ENCODE data around the gene PLK5.
"Not testable (repeated sequence)": the region's sequence is repeated elsewhere in the genome, so short reads cannot be mapped to it uniquely, and the experiment has no call there.

DNA sequence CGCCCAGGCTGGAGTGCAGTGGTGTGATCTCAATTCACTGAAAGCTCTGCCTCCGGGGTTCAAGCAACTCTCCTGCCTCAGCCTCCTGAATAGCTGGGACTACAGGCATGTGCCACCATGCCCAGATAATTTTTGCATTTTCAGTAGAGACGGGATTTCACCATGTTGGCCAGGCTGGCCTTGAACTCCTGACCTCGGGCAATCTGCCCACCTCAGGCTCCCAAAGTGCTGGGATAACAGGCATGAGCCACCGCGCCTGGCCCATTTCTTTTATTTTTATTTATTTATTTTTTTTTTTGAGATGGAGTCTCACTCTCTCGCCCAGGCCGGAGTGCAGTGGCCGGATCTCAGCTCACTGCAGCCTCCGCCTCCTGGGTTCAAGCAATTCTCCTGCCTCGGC lies 15.9 kb downstream of the PLK5 start:
- TF ChIP-seq ESRRG (CRISPR knock-in tag; IDR thresholded peaks at IDR 0.05); RARB (CRISPR knock-in tag; IDR thresholded peaks at IDR 0.05); ARNTL (CRISPR knock-in tag; IDR thresholded peaks at IDR 0.05; ENCODE audit: borderline replicate concordance, low read depth): not testable (repeated sequence)

Data from SK-N-SH treated with all-trans-retinoic acid at 6 μM for 48 hours (cell line).